GM10266 (cell line): ENCODE measurements around the gene ALKBH3.

Experiments
- DNase-seq: peaks from one replicate; pipeline ENCODE4 v3.0.0; 2012; ENCODE audit errors: extremely low spot score
- CTCF ChIP-seq: IDR thresholded peaks from 2 replicates; pipeline ENCODE4 v1.5.1; 2012; ENCODE audit warnings: mild to moderate bottlenecking, low read depth; ENCODE audit not compliant: control insufficient read depth, insufficient read depth; ENCODE audit errors: missing control alignments

ALKBH3 gene

GRCh38 chr11:43842021-43842420 is 38.6 kb upstream of the ALKBH3 start:
- no peak for TF ChIP-seq CTCF

GRCh38 chr11:43845816-43846215 is 34.8 kb upstream of the ALKBH3 start:
- TF ChIP-seq CTCF: no peak
- no peak for DNase-seq

More at GRCh38 chr11:43842021-43842420, 38.6 kb upstream of the ALKBH3 start:
- no peak for DNase-seq

- DNase-seq: peak; percentile 52
- TF ChIP-seq CTCF: peak; percentile 83
These were observed 28.5 kb upstream of the ALKBH3 start for GRCh38 chr11:43852057-43852636.

GRCh38 chr11:43853781-43854180 is 26.9 kb upstream of the ALKBH3 start:
- DNase-seq: no peak
- no peak for TF ChIP-seq CTCF

GRCh38 chr11:43856993-43857392 is 23.6 kb upstream of the ALKBH3 start:
- no peak for DNase-seq
- no peak for TF ChIP-seq CTCF

GRCh38 chr11:43861141-43861540 is 19.5 kb upstream of the ALKBH3 start:
- no peak for DNase-seq
- TF ChIP-seq CTCF: no peak

- no peak for TF ChIP-seq CTCF
- DNase-seq: no peak
These were observed 14.1 kb upstream of the ALKBH3 start for GRCh38 chr11:43866520-43866919.
